Measurements from ENCODE around the gene OTOS. TPM values are rescaled to one million over a fixed set of nuclear protein-coding genes. Genes with fewer than 3 reads are reported as not detected.

The OTOS gene
- total RNA-seq, 1 donor from 2014 or later: not detected

DNA sequence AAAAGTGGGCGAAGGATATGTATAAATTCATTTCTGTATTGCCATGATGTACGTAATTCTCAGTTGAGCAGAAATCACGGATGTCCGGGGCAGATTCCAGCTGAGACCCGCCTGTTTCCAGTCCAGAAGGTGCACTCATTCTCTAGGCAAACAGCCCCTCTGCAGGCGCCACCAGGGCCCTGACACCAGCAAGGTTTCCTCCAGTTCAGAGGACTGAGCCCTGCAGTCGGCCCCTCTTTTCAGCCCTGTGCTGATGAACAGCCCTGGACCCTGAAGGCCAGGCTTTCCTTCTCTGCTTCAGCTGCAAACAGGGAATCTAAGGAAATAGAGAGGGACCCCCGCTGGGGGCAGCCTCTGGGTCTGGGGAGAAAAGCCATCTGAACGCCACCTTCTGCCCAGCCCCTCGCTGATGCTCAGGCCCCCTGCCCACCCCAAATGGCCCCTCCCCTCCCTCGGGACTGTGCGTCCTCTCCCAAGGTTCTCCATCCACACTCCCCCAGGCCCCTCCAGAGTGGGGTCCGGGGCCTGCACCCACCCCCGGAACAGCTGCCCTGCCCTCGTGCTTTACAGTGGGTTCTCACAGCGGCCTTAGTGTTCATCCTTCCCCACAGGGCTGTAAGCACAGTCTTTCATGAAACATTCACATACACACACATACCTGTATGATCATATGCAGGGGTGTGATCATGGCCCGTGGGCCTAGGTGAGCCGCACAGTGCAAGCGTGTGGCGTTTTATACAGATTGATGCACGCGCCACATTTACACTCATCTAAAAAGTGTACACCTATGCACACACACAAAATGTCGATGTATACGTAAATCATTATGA is 16.4 kb downstream of the OTOS start:
- DNase-seq (ENCODE audit: low spot score): no peak

DNA sequence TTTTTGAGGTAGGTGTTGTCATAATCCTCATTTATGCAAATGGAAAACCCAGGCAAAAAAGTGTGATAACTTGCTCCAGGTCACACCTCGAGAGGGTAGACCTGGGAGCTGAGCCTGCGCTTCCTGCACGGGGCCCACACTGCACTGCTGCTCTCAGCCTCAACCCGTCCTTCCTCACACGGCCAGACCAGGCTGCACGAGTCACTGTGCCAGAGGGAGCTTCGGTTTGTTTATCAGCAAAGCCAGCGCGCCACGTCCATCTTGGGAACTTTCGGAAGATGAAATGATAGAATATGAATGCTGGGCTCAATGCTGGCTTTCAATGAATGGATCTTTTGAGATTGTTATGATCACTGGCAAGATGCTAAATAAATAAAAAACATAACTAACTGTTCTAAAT is 18.8 kb downstream of the OTOS start:
- no peak for DNase-seq (ENCODE audit: low spot score)

DNA sequence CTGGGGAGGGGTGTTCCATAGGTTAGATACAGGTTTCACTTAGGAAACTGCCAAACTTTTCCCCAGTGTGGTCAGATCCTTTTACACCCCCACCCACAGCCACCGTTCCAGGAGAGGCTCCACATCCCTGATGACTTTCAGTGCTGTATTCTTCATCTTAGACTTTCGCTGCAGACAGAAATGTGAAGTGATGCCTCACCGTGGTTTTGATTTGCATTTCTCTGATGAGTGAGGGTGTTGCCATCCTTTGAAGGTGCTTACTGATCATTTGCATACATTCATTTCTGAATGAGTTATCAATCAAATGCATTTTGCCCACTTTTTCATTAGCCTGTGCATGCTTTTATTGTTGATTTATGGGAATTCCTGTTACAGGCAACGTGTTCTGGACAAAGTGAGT is 19.3 kb downstream of the OTOS start:
- DNase-seq (ENCODE audit: low spot score): no peak

DNA sequence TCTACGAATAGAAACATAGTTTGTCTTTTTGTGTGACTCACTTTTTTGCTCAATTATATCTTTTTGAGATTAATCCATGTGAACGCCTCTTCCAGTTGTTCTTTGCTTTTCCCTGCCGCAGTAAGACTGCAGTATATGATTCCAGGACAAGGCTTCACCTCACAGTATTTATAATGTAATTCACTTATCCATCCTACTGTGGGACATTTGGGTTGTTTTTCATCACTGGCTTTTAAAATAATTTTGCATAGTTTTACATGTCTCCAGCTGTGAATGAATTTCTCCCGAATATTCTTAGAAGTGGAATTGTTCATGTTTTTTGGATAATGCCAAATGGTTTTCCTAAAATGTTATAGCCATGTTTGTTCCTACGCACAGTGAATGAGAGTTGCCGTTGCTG is 26.2 kb downstream of the OTOS start:
- no peak for DNase-seq (ENCODE audit: low spot score)

DNA sequence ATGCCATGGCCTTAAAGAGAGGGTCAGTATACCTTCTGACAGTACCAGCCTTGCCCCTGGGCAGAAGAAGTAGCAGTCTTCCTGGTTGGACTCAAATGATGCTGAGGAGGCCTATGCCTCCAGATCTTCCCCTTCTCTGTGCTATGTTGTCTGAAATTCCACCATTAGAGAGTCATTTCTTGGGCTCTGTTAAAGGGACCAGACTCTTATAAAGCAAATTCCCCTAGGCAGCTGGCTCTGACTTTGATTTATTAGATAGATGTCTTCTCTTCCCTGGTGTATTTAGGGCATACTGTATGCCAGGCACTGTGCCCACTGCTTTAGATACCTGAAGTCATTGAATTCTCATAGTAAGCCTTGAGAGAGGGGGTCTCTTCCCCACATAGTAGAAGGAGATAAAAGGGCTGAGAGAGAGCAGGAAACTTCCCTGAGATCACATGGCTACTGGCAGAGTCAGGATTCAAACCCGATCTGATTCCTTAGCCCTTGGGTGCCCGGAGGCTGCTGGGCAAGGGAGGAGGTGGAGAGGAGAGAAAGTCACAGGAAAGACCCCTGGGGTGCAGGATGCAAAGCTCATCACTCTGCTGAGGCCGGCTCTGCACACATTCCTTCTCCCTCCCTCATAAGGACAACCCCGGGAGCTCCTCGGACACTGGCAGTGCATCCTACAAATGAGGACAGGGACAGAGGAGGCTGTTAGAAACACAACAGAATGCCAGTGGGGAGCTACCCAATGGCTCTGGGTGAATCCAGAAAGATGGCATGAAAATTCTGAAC is 27.4 kb downstream of the OTOS start:
- DNase-seq (ENCODE audit: low spot score): no peak

DNA sequence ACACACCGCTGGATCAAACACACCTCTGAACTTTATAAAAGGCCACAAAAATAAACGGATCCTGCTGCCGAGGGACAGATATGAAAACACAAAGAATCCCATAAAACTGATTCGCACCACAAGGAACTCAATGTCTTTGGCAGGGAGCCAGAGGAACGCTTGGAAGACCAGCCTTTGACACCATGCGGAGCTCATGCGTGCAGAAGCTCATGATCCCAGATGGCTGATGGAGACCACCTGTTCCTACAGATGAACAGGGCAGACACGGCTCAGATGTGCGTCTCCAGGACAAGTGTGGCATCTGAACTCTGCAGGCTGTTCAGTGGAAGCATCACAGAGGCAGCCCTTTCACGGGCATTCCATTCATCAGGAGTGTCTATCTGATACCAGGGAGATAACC is 29.2 kb downstream of the OTOS start:
- no peak for DNase-seq (ENCODE audit: low spot score)

DNA sequence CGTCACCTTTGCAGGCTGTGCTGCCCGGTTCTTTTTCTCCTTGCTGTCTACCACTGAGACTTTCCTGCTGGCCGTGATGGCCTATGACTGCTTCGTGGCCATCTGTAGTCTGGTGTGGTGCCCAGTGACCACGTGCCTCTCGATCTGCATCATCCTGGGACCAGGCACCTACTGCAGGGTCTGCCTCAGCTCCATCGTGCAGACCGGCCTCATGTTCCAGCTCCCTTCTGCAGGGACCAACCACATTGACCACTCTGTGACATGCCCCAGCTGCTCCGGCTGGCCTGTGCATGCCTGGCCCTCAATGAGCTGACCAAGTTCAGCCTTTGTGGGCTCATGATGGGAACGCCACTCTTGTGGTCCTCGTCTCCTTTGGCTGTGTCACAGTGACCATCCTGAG is 31.1 kb downstream of the OTOS start:
- no peak for DNase-seq (ENCODE audit: low spot score)

DNA sequence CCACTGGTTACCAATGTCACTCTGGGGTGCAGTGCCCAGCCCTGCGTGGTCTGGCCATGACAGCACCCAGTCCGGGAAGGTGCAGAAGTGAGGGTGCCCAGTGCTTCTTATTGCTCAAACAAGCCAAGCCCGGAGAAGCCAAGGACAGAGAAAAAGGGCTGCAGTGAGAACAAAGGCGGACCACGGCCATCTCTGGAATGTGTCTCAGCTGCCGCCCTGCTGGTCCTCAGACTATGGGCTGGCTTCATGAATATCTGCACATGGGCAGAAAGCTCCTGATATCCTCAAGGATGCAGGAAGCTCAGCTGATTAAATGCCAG is 33.0 kb downstream of the OTOS start:
- DNase-seq (ENCODE audit: low spot score): no peak

DNA sequence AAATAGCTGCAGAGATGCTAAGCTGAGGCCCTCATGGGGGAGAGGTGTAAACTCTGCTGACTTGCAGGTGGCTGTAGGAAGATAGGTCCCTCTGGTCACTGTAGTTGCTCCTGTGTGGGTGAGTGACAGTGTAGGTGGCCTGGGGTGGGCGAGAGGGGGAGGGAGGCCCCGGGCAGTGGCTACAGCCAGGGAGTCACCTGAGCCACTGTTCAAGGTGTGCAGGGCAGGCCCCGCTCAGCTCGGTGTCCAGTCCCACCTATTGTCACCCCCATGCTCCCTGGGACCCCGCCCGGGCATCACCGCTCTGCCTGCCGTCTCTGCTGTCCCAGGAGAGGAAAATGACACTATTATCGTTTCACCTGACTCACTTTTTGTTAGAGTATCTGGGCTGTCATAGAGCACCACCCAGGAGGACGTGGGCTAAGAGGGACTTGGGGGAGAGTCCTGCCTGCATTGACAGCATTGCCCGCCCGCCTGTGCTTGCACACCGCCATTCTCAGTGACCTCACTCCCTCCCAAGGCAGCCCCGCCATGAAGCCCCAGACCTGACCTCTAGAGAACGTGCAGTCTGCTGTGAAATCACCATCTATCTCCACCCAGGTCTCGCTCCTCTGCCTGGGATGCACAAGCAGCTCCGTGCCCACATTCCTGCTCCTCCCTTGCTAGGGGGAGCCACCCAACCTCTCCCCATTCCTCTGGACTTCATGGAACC is 33.5 kb downstream of the OTOS start:
- DNase-seq (ENCODE audit: low spot score): no peak

DNA sequence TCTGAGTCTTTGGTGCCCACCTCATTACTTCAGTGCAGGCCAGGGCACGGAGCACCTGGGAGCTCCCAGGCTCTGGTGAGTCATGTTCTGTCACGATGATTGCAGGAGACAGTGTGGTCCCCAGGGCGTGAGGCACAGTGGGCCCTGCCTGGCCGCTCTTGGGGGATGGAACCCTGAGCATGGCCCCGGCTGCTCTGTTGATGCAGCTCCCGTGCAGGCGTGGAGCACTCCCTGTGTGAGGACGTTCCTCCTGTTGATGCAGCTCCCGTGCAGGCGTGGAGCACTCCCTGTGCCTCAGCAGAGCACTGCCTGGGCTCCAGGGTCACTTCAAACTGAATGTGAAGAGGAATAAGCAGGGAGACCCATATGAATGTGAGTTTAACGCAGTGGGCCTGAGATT is 34.5 kb downstream of the OTOS start:
- DNase-seq (ENCODE audit: low spot score): no peak

DNA sequence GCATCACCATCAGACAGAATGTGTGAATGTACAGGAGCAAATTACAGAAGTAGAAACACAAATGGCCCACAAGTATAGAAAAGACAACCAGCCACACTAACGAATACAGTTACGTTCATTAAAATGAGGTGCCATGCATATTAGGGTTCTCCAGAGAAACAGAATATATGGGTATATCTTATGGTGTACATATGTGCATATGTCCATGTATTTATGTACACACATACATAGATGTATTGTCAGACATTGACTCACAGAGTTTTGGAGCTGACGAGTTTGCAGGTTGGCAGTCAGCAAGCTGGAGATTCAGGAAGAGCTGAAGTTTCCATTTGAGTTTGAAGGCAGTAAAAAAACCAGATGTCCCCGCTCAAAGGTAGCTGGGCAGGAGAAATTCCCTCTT is 37.3 kb downstream of the OTOS start:
- no peak for DNase-seq (ENCODE audit: low spot score)

DNA sequence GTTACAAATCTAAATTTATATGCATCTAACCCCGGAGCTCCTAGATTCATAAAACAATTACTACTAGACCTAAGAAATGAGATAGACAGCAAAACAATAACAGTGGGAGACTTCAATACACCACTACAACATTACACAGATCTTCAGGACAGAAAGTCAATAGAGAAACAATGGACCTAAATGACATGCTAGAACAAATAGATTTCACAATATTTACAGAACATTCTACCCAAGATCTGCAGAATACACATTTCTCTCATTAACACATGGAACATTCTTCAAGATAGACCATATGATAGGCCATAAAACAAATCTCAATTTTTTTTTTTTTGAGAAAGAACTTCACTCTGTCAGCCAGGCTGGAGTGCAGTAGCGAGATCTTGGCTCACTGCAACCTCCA is 42.1 kb downstream of the OTOS start:
- no peak for DNase-seq (ENCODE audit: low spot score)

DNA sequence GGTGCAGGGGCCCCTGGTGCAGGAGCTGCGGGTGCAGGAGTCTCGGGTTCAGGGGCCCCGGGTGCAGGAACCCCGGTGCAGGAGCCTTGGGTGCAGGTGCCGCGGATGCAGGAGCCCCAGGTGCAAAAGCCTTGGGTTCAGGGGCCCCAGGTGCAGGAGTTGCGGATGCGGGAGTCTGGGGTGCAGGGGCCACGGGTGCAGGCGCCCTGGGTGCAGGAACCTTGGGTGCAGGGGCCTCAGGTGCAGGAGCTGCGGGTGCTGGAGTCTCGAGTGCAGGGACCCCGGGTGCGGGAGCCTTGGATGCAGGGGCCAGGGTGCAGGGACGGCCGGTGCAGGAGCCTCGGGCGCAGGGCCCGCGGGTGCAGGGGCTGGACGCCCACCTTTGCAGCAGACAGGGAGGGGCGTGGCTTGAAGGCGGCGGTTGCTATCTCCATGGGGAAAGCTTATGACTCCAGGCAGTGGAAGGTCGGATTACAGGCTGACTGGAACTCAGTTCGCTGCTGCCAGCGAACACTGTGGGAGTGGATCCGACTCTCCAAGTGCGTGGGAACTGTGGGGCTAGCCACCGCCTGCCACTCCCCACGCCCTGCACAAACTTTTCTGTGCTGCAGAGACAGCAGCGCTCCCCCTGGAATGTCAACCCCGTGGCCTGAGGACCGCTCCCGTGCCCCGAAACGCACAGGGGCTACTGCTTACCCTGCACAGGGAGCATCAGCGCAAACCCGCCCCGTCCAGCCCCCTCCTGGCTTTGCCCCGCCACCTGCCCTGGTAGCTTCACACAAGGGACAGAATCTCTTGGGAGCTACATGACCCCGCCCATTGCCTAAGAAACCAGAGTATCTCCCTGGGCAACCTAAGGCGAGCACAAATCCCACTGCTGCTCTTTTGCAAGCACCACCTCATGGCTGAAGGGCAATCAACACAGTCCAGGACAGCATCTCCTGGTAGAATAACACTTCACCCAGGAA is 44.6 kb downstream of the OTOS start:
- no peak for DNase-seq (ENCODE audit: low spot score)

DNA sequence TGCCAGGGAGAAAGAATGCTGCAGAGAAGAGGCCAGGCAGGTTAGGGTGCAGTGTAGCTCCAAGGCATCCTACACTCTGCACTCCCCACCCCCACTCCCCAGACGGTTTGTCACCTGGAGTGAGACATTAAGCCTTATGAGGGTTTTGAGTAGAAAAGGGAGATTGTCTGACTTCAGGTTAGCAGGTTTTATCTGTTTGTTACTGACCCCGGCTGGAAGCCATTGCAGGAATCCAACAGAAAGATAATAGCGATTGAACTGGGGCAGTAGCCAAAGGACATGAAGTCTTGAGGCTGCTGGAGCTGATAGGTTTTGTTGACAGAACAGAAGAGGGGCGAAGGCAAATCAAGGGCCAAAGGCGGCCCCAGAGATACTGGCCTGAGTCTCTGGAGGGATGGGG is 51.2 kb downstream of the OTOS start:
- DNase-seq (ENCODE audit: low spot score): no peak

Other genes starting within 250 kb of the OTOS start
- 100 TPM for gene NDUFA10, start 115.3 kb downstream of the OTOS start, total RNA-seq (ENCODE audit: insufficient read depth, low replicate concordance)
- gene OR6B2, start 110.2 kb downstream of the OTOS start, total RNA-seq (ENCODE audit: insufficient read depth, low replicate concordance): 1.7 TPM
- gene OR6B3, start 87.1 kb downstream of the OTOS start, total RNA-seq (ENCODE audit: insufficient read depth, low replicate concordance): not detected
- gene COPS9, start 4.4 kb downstream of the OTOS start, total RNA-seq (ENCODE audit: insufficient read depth, low replicate concordance): 18.5 TPM

All from umbilical cord (tissue), 2 donors.